GM21723 (cell line): ENCODE data around the gene PALD1.

Experiments used
- ATAC-seq: cut with Tn5 transposase; IDR thresholded peaks from one replicate; pipeline ENCODE4 v1.9.1; 2021; ENCODE audit warnings: mild to moderate bottlenecking, moderate library complexity; ENCODE audit not compliant: unreplicated experiment

The PALD1 gene

DNA sequence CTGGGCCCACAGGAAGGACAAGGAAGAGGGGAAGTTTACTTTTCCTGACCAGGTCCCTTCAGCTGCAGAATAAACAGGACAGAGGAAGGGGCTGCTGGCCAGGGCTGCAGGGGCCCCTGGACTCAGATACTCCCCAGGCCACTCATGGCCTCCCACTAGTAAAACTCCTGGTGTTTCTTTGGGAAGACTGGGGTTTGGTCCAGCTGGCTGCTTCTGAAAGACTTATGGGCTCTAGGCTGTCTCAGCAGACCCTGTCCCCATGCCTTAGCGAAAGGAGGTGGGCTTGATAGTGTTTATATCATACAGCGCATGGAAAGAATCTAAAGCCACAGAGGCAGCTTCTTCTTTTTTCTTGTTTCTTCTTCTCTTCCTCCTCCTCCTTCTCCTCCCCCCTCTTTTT is 56.4 kb downstream of the PALD1 start:
- ATAC-seq, result no peak

- no peak for ATAC-seq
Measured at GRCh38 chr10:70535451-70535850, 56.9 kb downstream of the PALD1 start.

- no peak for ATAC-seq
Measured at GRCh38 chr10:70536196-70536861, 57.8 kb downstream of the PALD1 start.

DNA sequence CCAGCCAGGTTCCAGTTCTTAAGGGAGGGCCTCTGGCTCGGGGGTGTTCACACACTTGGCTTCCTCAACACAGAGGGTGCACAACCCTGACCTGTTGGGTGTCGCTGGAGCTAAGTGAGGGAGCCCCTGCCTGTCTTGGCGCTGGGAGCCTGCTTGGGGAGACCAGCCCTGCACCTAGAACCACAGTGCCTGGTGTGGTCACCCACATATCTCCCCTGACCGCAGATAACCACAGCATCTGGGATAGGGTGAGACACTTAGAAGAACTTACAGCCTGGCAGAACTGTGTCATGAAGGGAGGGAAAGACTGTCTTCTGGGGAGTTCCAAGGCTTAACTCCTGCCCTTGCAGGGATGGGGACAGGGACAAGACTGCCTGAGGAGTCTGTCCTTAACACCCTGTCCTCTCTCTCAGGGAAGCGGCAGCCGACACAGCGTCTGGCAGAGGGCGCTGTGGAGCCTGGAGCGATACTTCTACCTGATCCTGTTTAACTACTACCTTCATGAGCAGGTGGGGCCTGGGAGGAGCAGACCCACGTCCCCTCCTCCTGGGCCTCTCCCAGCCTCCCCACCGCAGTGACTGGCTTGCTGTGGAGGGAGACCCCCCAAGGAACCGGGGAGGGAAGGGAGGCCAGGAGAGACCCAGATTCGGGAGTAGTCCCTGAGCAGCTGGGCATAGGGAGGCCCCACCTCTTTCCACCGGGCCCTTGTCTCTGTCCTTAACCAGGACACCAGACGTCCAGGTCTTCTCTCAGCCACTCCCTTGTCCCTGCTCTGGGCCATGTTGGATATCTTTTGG is 59.0 kb downstream of the PALD1 start:
- no peak for ATAC-seq

DNA sequence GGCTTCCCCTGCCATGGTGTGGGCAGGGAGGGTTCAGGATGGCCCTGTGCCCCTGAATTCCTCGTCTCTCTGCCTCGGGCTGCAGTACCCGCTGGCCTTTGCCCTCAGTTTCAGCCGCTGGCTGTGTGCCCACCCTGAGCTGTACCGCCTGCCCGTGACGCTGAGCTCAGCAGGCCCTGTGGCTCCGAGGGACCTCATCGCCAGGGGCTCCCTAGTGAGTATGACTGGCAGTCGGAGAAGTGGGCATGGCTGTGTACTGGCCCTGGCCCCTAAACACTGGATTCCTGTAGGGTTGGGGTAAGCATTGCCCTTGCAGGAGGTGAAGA is 59.6 kb downstream of the PALD1 start:
- no peak for ATAC-seq

- ATAC-seq, result no peak
Measured at GRCh38 chr10:70538731-70539338, 60.3 kb downstream of the PALD1 start.

- no peak for ATAC-seq
Measured at GRCh38 chr10:70539471-70539870, 60.9 kb downstream of the PALD1 start.

DNA sequence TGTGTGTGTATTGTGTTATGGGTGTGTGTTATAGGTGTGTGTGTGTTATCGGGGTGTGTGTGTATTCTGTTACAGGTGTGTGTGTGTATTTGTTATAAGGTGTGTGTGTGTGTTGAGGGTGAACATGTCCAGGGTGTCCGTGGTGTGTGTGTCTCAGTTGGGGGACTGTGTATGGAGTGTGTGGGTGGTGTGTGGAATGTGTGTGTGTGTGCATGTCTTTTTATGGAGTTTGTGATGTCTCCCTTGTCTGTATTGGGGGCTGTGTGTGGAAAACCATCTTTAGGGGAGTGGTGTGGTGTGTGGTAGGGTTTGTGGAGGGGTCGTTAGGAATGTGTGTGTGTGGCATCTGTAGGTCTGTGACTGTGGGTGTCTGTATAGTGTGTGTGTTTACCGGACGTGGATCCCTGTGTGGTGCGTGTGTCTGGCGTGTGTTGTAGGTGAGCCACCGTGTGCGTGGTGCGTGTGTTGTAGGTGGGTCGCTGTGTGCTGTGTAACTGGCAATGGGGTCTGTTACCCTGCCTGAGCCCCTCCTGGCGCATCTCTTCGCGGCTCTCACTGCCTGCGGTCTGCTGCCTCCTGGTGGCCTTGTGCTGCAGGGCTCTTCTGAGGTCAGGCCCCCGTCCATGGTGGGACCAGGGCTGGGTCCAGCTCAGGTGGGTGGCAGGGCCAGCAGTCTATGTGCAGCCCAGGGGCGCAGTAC is 61.7 kb downstream of the PALD1 start:
- ATAC-seq, result no peak

DNA sequence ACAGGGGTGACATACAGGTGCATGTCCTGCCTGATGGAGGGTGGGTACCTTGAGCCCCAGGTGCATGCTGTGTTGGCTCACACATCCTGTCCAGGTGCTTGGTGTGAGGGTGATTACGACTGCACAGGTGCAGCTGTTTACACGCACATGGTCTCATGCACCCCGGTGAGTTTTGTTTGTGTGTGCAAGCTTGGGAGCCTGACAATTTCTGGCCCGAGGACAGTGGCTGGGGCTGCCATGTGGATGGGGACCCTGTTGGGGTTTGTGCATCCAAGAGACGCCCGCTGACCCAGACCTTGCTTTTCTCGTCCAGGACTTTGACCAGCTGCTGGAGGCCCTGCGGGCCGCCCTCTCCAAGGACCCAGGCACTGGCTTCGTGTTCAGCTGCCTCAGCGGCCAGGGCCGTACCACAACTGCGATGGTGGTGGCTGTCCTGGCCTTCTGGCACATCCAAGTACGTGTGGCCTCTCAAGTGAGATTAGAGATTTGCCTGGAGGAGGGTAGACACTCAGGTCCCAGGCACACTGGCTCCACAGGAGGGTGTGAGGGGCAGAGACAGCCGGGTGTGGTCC is 62.3 kb downstream of the PALD1 start:
- ATAC-seq, result no peak

GRCh38 chr10:70541736-70542564 is 63.4 kb downstream of the PALD1 start:
- ATAC-seq, result no peak

- ATAC-seq, result no peak
Measured at GRCh38 chr10:70542565-70542938, 64.0 kb downstream of the PALD1 start.

- no peak for ATAC-seq
Measured at GRCh38 chr10:70543911-70544310, 65.3 kb downstream of the PALD1 start.

DNA sequence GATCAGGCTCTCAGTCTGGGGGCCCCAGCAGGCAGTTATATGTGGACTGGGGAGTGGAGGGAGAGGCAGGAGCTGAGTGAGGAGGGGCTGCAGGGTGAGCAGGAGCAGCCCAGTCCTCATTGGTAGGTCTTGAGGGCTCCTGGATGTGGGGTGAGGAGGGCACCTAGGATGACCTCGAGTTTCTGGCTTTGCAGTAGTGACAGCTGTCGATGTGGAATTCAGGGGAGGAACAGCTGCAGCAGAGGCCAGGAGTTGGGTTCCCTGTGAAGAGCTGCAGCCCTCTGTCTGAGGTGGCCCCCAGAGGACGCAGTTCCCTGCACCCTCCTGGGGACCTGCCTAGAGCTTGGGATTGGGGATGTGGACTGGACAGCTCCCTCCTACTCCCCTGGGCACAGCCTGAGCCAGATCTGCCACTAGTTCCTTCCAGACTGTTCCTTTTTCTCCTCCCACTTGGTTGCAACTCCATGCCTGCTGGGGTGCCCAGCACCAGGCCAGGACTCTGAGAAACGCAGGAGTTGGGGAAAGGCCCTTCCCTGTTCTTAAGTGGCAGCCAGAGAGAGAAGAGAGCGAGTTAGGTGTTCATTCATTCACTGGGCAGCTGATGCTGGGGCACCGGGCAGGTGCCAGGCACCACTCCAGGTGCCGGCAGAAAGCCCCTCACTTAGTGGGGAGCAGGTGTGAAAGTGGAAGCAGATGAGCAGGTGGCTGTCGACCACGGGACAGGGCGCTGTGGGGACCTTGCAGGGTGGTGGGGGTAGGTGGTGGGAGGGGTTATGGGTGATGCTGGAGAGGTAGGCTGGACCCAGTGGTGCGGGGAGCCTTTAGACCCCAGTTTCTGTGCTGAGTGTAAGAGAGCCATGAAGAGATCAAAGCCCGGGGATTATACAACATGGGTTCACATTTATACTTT is 66.1 kb downstream of the PALD1 start:
- no peak for ATAC-seq

GRCh38 chr10:70546584-70546983 is 68.0 kb downstream of the PALD1 start:
- ATAC-seq, result no peak

- ATAC-seq, result no peak
Measured at GRCh38 chr10:70549351-70549961, 70.9 kb downstream of the PALD1 start.

GRCh38 chr10:70549962-70550458 is 71.4 kb downstream of the PALD1 start:
- no peak for ATAC-seq

DNA sequence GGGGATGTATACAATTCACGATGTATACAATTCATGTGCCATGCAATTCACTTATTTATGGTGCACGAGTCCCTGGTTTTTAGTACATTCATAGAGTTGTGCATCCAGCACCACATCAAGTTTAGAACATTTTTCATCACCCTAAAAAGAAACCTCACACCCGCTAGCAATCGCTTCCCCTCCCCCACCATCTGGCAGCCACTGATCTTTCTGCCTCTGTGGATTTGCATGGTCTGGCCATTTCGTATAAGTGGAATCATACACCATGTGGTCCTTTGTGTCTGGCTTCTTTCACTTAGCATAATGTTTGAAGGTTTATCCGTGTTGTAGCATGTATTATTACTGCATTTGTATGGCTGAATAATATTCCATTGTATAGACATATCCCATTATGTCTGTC is 71.9 kb downstream of the PALD1 start:
- ATAC-seq, result no peak

GRCh38 chr10:70551466-70551865 is 72.9 kb downstream of the PALD1 start:
- ATAC-seq, result no peak

DNA sequence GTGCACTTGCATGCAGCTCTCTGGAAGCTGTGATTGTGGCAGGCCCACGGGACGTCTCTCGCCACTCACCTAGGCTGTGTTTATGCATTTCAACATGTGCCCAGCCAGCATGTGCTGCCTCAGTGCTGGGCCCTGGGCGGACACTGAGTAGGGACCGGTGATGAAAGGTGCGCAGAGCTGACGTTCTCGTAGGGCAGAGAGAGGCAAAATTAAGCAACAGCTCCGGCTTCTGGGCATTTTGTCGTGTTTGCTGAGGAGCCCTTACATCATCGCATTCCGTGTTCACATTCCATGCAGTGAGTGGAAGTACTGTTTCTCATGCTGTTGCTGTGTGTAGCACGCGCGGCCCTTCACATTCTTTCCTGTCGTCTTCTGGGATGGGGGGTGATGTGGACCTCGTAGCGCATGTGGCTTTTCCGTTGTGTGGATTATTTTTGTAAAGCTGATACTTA is 73.4 kb downstream of the PALD1 start:
- no peak for ATAC-seq
